HepG2 (cell line): Measurements from ENCODE around the gene AHSA1. TPM values are rescaled to one million over a fixed set of nuclear protein-coding genes. Genes with fewer than 3 reads are reported as not detected.

ENCODE experiments used
- ARNTL ChIP-seq: sonication (generic); formaldehyde crosslinking; IDR thresholded peaks from 2 replicates; pipeline ENCODE4 v1.4.0; 2020; ENCODE audit warnings: mild to moderate bottlenecking, missing genetic modification reagents
- CBX1 ChIP-seq: IDR thresholded peaks from one replicate; pipeline ENCODE4 v1.6.1; 2016; ENCODE audit warnings: antibody characterized with exemption, low read depth
- GTF2F1 ChIP-seq: fragments of 150-350 bp; IDR thresholded peaks from 2 replicates; pipeline ENCODE4 v1.6.1; 2014; ENCODE audit warnings: low read length
- MED13 ChIP-seq: sonication (generic); formaldehyde crosslinking; IDR thresholded peaks from 2 replicates; pipeline ENCODE4 v1.5.0; 2020; ENCODE audit warnings: missing genetic modification reagents
- ZNF251 ChIP-seq: sonication (generic); formaldehyde crosslinking; IDR thresholded peaks from 2 replicates; pipeline ENCODE4 v1.9.0; 2021; ENCODE audit warnings: mild to moderate bottlenecking, missing genetic modification reagents
- ZNF496 ChIP-seq: sonication (generic); formaldehyde crosslinking; IDR thresholded peaks from 2 replicates; pipeline ENCODE4 v1.8.1; 2023; ENCODE audit warnings: mild to moderate bottlenecking, moderate library complexity, missing genetic modification reagents; ENCODE audit not compliant: insufficient replicate concordance
- ZNF546 ChIP-seq: sonication (generic); formaldehyde crosslinking; conservative IDR thresholded peaks from 2 replicates; pipeline ENCODE4 v1.8.1; 2023; ENCODE audit warnings: mild to moderate bottlenecking, missing genetic modification reagents
- ZNF768 ChIP-seq: sonication (generic); formaldehyde crosslinking; IDR thresholded peaks from 2 replicates; pipeline ENCODE4 v1.4.0; 2020; ENCODE audit warnings: missing genetic modification reagents
- polyA plus RNA-seq, 8 experiments: library from polyadenylated mRNA; depleted of rRNA in 3 of 8; stranded (reverse) in 7 of 8; unstranded in 1 of 8; fragments of >200 nt; fragmentation: Illumina TruSeq in 4 of 8; extraction: Trizol in 4 of 8; gene quantifications; 2 replicates each; pipeline versions ENCODE4 v1.2.1 to v1.2.3, GENCODE V29; 2011 to 2016; ENCODE audit warnings: low read depth in 4 of 8, missing spikeins in 1 of 8, mixed read lengths in 1 of 8; ENCODE audit not compliant: insufficient read depth in 1 of 8
- total RNA-seq, 5 experiments: library from RNA; depleted of rRNA; stranded (reverse); fragments of >200 nt; fragmentation: Illumina TruSeq; extraction: Trizol; gene quantifications; 2 replicates each; pipeline ENCODE4 v1.2.3, GENCODE V29; 2016; ENCODE audit warnings: low read depth in 1 of 5
- TF ChIP-seq, protein P1 (sequence below): sonication (generic); formaldehyde crosslinking; IDR thresholded peaks from 2 replicates; pipeline ENCODE4 v1.5.1; 2020; ENCODE audit warnings: mild to moderate bottlenecking, missing genetic modification reagents, moderate library complexity
- TF ChIP-seq, protein P2 (sequence below): sonication (generic); formaldehyde crosslinking; conservative IDR thresholded peaks from 2 replicates; pipeline ENCODE4 v1.8.0; 2022; ENCODE audit warnings: missing genetic modification reagents
- TF ChIP-seq, protein P3 (sequence below): sonication (generic); formaldehyde crosslinking; IDR thresholded peaks from 2 replicates; pipeline ENCODE4 v1.8.0; 2022; ENCODE audit warnings: missing genetic modification reagents, mild to moderate bottlenecking, borderline replicate concordance
- TF ChIP-seq, protein P4 (sequence below), 2 experiments: sonication (generic) in 1 of 2; formaldehyde crosslinking in 1 of 2; IDR thresholded peaks; 2 replicates each; pipeline versions ENCODE4 v1.5.1 to v1.6.1; 2011 to 2020; ENCODE audit warnings: borderline replicate concordance in 1 of 2, low read depth in 1 of 2, low read length in 1 of 2, mild to moderate bottlenecking in 1 of 2, missing genetic modification reagents in 1 of 2, moderate library complexity in 1 of 2
- TF ChIP-seq, protein P5 (sequence below): sonication (generic); formaldehyde crosslinking; IDR thresholded peaks from 2 replicates; pipeline ENCODE4 v1.5.1; 2020; ENCODE audit warnings: mild to moderate bottlenecking, moderate library complexity, missing genetic modification reagents
- TF ChIP-seq, protein P6 (sequence below): sonication (generic); formaldehyde crosslinking; IDR thresholded peaks from 2 replicates; pipeline ENCODE4 v1.5.0; 2020; ENCODE audit warnings: mild to moderate bottlenecking, missing genetic modification reagents

Gene AHSA1
- total and polyA plus RNA-seq, 2 of the 13 experiments (the other 11 are each of a cell fraction or from before 2014, with no cell fraction given): 113 to 241 TPM

DNA sequence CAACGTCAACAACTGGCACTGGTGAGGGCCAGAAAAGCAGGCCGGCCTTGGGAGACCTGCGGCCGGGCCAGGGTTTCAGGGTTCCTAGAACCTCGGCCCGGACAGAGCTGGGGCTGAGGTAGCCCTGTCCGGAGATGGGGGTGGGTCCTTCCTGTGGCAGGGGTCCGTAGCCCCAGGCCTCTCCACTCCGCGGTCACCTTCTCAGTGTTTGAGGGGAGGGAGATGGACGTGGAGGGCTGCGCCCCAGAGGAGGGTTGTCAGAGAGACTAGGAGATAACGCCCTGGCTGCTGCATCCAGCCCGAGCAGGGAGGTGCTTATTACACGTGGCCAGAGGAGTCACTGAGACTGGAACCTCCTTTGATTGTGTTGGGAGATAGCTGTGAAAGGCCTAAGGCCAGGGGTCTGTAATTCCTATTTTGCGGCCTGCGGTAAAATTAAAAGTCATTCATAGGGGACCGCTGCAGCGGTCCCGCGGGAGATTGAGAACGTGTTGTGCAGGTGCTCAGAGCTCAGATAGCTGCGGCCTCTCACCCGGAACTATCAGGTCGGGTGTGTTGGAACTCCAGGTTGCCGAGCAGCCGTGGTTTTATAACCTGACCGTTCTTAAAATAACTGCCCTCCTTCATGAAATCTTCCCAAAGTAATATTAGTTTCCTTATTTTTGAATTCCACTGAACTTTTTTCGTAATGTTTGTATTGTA is 507 bp downstream of the AHSA1 start (continued):
- TF ChIP-seq, protein P1, sequence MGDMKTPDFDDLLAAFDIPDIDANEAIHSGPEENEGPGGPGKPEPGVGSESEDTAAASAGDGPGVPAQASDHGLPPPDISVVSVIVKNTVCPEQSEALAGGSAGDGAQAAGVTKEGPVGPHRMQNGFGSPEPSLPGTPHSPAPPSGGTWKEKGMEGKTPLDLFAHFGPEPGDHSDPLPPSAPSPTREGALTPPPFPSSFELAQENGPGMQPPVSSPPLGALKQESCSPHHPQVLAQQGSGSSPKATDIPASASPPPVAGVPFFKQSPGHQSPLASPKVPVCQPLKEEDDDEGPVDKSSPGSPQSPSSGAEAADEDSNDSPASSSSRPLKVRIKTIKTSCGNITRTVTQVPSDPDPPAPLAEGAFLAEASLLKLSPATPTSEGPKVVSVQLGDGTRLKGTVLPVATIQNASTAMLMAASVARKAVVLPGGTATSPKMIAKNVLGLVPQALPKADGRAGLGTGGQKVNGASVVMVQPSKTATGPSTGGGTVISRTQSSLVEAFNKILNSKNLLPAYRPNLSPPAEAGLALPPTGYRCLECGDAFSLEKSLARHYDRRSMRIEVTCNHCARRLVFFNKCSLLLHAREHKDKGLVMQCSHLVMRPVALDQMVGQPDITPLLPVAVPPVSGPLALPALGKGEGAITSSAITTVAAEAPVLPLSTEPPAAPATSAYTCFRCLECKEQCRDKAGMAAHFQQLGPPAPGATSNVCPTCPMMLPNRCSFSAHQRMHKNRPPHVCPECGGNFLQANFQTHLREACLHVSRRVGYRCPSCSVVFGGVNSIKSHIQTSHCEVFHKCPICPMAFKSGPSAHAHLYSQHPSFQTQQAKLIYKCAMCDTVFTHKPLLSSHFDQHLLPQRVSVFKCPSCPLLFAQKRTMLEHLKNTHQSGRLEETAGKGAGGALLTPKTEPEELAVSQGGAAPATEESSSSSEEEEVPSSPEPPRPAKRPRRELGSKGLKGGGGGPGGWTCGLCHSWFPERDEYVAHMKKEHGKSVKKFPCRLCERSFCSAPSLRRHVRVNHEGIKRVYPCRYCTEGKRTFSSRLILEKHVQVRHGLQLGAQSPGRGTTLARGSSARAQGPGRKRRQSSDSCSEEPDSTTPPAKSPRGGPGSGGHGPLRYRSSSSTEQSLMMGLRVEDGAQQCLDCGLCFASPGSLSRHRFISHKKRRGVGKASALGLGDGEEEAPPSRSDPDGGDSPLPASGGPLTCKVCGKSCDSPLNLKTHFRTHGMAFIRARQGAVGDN (CRISPR knock-in tag): peak; percentile 66
- TF ChIP-seq ZNF496 (CRISPR knock-in tag) (no peak), MED13 (CRISPR knock-in tag) (no peak), ZNF546 (no peak), ZNF251 (CRISPR knock-in tag) (no peak), ZNF768 (CRISPR knock-in tag) (0 out of 2 replicates have a peak, but pooled peaks have one; percentile 31), ARNTL (CRISPR knock-in tag) (0 out of 2 replicates have a peak, but pooled peaks have one; percentile 11), GTF2F1 (no peak), CBX1 (no peak)
- TF ChIP-seq, protein P2, sequence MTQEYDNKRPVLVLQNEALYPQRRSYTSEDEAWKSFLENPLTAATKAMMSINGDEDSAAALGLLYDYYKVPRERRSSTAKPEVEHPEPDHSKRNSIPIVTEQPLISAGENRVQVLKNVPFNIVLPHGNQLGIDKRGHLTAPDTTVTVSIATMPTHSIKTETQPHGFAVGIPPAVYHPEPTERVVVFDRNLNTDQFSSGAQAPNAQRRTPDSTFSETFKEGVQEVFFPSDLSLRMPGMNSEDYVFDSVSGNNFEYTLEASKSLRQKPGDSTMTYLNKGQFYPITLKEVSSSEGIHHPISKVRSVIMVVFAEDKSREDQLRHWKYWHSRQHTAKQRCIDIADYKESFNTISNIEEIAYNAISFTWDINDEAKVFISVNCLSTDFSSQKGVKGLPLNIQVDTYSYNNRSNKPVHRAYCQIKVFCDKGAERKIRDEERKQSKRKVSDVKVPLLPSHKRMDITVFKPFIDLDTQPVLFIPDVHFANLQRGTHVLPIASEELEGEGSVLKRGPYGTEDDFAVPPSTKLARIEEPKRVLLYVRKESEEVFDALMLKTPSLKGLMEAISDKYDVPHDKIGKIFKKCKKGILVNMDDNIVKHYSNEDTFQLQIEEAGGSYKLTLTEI (CRISPR knock-in tag): no peak
- TF ChIP-seq, protein P3, sequence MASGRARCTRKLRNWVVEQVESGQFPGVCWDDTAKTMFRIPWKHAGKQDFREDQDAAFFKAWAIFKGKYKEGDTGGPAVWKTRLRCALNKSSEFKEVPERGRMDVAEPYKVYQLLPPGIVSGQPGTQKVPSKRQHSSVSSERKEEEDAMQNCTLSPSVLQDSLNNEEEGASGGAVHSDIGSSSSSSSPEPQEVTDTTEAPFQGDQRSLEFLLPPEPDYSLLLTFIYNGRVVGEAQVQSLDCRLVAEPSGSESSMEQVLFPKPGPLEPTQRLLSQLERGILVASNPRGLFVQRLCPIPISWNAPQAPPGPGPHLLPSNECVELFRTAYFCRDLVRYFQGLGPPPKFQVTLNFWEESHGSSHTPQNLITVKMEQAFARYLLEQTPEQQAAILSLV (CRISPR knock-in tag): no peak
- TF ChIP-seq, protein P4, sequence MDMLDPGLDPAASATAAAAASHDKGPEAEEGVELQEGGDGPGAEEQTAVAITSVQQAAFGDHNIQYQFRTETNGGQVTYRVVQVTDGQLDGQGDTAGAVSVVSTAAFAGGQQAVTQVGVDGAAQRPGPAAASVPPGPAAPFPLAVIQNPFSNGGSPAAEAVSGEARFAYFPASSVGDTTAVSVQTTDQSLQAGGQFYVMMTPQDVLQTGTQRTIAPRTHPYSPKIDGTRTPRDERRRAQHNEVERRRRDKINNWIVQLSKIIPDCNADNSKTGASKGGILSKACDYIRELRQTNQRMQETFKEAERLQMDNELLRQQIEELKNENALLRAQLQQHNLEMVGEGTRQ (IDR thresholded peaks at IDR 0.05; ENCODE audit: low read depth, low read length): no peak
- TF ChIP-seq, protein P4 (CRISPR knock-in tag; IDR thresholded peaks at IDR 0.05; ENCODE audit: borderline replicate concordance): peak; percentile 50; the same call in 1 of the 2 replicates
- TF ChIP-seq, protein P5, sequence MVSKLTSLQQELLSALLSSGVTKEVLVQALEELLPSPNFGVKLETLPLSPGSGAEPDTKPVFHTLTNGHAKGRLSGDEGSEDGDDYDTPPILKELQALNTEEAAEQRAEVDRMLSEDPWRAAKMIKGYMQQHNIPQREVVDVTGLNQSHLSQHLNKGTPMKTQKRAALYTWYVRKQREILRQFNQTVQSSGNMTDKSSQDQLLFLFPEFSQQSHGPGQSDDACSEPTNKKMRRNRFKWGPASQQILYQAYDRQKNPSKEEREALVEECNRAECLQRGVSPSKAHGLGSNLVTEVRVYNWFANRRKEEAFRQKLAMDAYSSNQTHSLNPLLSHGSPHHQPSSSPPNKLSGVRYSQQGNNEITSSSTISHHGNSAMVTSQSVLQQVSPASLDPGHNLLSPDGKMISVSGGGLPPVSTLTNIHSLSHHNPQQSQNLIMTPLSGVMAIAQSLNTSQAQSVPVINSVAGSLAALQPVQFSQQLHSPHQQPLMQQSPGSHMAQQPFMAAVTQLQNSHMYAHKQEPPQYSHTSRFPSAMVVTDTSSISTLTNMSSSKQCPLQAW: no peak
- TF ChIP-seq, protein P6, sequence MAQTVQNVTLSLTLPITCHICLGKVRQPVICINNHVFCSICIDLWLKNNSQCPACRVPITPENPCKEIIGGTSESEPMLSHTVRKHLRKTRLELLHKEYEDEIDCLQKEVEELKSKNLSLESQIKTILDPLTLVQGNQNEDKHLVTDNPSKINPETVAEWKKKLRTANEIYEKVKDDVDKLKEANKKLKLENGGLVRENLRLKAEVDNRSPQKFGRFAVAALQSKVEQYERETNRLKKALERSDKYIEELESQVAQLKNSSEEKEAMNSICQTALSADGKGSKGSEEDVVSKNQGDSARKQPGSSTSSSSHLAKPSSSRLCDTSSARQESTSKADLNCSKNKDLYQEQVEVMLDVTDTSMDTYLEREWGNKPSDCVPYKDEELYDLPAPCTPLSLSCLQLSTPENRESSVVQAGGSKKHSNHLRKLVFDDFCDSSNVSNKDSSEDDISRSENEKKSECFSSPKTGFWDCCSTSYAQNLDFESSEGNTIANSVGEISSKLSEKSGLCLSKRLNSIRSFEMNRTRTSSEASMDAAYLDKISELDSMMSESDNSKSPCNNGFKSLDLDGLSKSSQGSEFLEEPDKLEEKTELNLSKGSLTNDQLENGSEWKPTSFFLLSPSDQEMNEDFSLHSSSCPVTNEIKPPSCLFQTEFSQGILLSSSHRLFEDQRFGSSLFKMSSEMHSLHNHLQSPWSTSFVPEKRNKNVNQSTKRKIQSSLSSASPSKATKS: peak; percentile 78; the same call in 1 of the 2 replicates
